ENCODE data around the gene NRCAM.

- TF ChIP-seq ZNF707 (tag by site-specific recombination; IDR thresholded peaks at IDR 0.05) (no peak), ZNF529 (tag by site-specific recombination; IDR thresholded peaks at IDR 0.05; ENCODE audit: insufficient replicate concordance) (no peak), CTCF (tag by site-specific recombination; IDR thresholded peaks at IDR 0.05) (no peak), ZNF677 (tag by site-specific recombination; IDR thresholded peaks at IDR 0.05) (no peak), GLIS2 (tag by site-specific recombination; IDR thresholded peaks at IDR 0.05) (no peak), ZNF140 (tag by site-specific recombination; IDR thresholded peaks at IDR 0.05) (no peak)
- TF ChIP-seq, protein P1, sequence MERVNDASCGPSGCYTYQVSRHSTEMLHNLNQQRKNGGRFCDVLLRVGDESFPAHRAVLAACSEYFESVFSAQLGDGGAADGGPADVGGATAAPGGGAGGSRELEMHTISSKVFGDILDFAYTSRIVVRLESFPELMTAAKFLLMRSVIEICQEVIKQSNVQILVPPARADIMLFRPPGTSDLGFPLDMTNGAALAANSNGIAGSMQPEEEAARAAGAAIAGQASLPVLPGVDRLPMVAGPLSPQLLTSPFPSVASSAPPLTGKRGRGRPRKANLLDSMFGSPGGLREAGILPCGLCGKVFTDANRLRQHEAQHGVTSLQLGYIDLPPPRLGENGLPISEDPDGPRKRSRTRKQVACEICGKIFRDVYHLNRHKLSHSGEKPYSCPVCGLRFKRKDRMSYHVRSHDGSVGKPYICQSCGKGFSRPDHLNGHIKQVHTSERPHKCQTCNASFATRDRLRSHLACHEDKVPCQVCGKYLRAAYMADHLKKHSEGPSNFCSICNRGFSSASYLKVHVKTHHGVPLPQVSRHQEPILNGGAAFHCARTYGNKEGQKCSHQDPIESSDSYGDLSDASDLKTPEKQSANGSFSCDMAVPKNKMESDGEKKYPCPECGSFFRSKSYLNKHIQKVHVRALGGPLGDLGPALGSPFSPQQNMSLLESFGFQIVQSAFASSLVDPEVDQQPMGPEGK (tag by site-specific recombination; IDR thresholded peaks at IDR 0.05) = no peak
- TF ChIP-seq, protein P2, sequence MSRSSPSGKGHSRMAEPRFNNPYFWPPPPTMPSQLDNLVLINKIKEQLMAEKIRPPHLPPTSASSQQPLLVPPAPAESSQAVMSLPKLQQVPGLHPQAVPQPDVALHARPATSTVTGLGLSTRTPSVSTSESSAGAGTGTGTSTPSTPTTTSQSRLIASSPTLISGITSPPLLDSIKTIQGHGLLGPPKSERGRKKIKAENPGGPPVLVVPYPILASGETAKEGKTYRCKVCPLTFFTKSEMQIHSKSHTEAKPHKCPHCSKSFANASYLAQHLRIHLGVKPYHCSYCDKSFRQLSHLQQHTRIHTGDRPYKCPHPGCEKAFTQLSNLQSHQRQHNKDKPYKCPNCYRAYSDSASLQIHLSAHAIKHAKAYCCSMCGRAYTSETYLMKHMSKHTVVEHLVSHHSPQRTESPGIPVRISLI (tag by site-specific recombination; IDR thresholded peaks at IDR 0.05) = no peak
These were observed 71.3 kb downstream of the NRCAM start for GRCh38 chr7:108384716-108385483.
